HG03097 (cell line): ENCODE measurements around the gene DHRSX.

Source experiments
- ATAC-seq: cut with Tn5 transposase; IDR thresholded peaks from one replicate; pipeline ENCODE4 v1.9.1; 2021; ENCODE audit not compliant: unreplicated experiment, low FRiP score

Gene DHRSX

GRCh38 chrX:2184089-2184488 lies 316.7 kb downstream of the DHRSX start:
- no peak for ATAC-seq

GRCh38 chrX:2183193-2183725 lies 317.5 kb downstream of the DHRSX start:
- no peak for ATAC-seq

DNA sequence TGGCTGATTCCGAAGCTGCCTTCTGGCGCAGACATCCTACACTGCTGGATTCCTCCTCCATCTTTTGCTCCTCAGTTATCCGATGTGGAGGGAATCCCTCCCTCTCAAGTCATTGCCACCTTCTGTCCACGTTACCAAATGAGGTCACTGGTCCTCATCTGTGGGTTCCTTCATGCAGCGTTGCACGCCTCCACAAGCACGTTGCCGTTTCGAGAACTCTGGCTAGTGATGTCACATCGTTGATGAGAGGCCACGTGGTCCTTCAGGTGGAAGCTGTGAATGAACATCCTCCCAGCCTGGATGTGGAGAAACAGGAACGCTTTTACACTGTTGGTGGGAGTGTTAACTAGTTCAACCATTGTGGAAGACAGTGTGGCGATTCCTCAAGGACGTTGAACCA lies 323.2 kb downstream of the DHRSX start:
- ATAC-seq = no peak

GRCh38 chrX:2176733-2177132 lies 324.0 kb downstream of the DHRSX start:
- no peak for ATAC-seq

DNA sequence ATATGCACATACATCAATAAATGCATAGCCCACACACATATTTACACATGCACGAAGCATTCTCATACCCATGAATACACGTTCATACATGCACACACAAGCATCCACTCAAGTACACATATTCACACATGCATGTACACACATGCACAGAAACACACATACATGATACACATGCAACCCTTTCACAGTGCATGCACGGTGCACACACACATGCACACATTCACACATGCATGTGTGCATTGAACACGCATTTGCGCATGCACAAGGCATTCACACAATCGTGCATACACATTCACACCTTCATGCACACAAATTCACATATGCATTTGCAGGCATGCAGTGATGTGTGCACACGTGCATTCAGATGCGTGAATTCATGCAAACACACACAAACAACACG lies 324.5 kb downstream of the DHRSX start:
- no peak for ATAC-seq

- no peak for ATAC-seq
Observed at GRCh38 chrX:2172359-2172758, 328.4 kb downstream of the DHRSX start.
